ENCODE data around the gene EEF2KMT.

DNA sequence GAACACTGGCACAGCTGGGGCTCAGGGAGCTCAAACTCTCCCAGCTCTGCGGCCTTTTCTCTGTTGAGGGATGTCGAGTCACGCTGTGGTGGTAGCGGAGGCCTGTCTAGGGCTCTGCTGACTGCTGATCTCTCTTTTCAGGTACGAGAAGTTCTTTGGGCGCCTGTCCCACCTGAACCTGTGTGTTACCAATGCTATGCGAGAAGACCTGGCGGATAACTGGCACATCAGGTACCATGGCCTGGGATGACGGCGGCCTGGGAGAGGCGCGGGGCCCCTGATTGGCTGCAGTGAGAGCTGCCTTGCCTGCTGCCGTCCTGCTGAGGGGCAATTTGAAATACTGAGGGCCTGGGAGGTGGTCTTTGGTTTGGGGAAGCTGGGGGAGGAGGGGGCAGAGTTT, 20.3 kb downstream of the EEF2KMT start:
- TF ChIP-seq RAD21 (CRISPR knock-in tag; conservative IDR thresholded peaks at IDR 0.05 in 1 of 2, IDR thresholded peaks at IDR 0.05 in 1 of 2) (no peak), ZC3H8 (IDR thresholded peaks at IDR 0.05) (no peak), GABPA (tag; conservative IDR thresholded peaks at IDR 0.05; ENCODE audit: low read depth) (no peak), SIX5 (IDR thresholded peaks at IDR 0.05; ENCODE audit: borderline replicate concordance in 1 of 2, insufficient read depth in 1 of 2, low read depth in 1 of 2, low read length in 2 of 2) (no peak), C11orf30 (IDR thresholded peaks at IDR 0.05; ENCODE audit: low read depth) (no peak), HMG20A (CRISPR knock-in tag; conservative IDR thresholded peaks at IDR 0.05) (no peak), EZH2 (IDR thresholded peaks at IDR 0.05; ENCODE audit: borderline replicate concordance, low read depth, low read length) (no peak), HDAC6 (IDR thresholded peaks at IDR 0.05; ENCODE audit: low read depth, low read length) (no peak), NFIC (IDR thresholded peaks at IDR 0.05) (no peak)

Measured in K562 (cell line).